H1 (cell line): ENCODE data around the gene RBM10. TPM values are rescaled to one million over a fixed set of nuclear protein-coding genes. Genes with fewer than 3 reads are reported as not detected.

Source experiments
- BACH1 ChIP-seq: IDR thresholded peaks from 2 replicates; pipeline ENCODE4 v1.6.1; 2012; ENCODE audit warnings: low read length, improper control_type of control experiment
- BRCA1 ChIP-seq: IDR thresholded peaks from 2 replicates; pipeline ENCODE4 v1.6.1; 2012; ENCODE audit warnings: low read depth, low read length, improper control_type of control experiment
- CBX5 ChIP-seq: fragments of 300-800, 300-1000 bp; sonication (generic); IDR thresholded peaks from 2 replicates; pipeline ENCODE4 v1.7.1; 2016; ENCODE audit warnings: antibody characterized with exemption, low read length, low read depth
- CHD1 ChIP-seq: IDR thresholded peaks from 2 replicates; pipeline ENCODE4 v1.6.1; 2012; ENCODE audit warnings: low read depth, low read length, improper control_type of control experiment
- KDM1A ChIP-seq: fragments of 200-600, 300-600 bp; sonication (generic); IDR thresholded peaks from 2 replicates; pipeline ENCODE4 v1.7.1; 2016; ENCODE audit warnings: mild to moderate bottlenecking, low read length, borderline replicate concordance
- KDM5A ChIP-seq: fragments of 200-600 bp; IDR thresholded peaks from 2 replicates; pipeline ENCODE4 v1.7.1; 2012; ENCODE audit warnings: mild to moderate bottlenecking, low read length, inconsistent platforms, mixed read lengths
- NANOG ChIP-seq: IDR thresholded peaks from 2 replicates; pipeline ENCODE4 v1.6.1; 2011; ENCODE audit warnings: low read length, low read depth, mild to moderate bottlenecking, inconsistent platforms; ENCODE audit not compliant: insufficient read depth, poor library complexity, severe bottlenecking
- PHF8 ChIP-seq: fragments of 200-600 bp; sonication (generic); conservative IDR thresholded peaks from 2 replicates; pipeline ENCODE4 v1.7.1; 2012; ENCODE audit warnings: low read depth, mild to moderate bottlenecking, inconsistent platforms, low read length, moderate library complexity
- POLR2AphosphoS5 ChIP-seq: IDR thresholded peaks from 2 replicates; pipeline ENCODE4 v1.6.1; 2011; ENCODE audit warnings: low read depth, low read length
- POU5F1 ChIP-seq: IDR thresholded peaks from 2 replicates; pipeline ENCODE4 v1.6.1; 2011; ENCODE audit warnings: low read depth, mild to moderate bottlenecking, low read length, moderate library complexity
- RBBP5 ChIP-seq: IDR thresholded peaks from 2 replicates; pipeline ENCODE4 v1.7.1; 2012; ENCODE audit warnings: low read depth, mild to moderate bottlenecking, inconsistent platforms, low read length, moderate library complexity, borderline replicate concordance
- RNF2 ChIP-seq: fragments of 200-900, 300-1000 bp; sonication (generic); IDR thresholded peaks from 2 replicates; pipeline ENCODE4 v1.7.1; 2016; ENCODE audit warnings: borderline replicate concordance, low read depth, mild to moderate bottlenecking, antibody characterized with exemption, low read length; ENCODE audit not compliant: poor library complexity, severe bottlenecking; ENCODE audit errors: missing control alignments
- SIN3A ChIP-seq, 2 experiments: IDR thresholded peaks in 1 of 2; conservative IDR thresholded peaks in 1 of 2; 2 replicates each; pipeline ENCODE4 v1.6.1; 2011 to 2012; ENCODE audit warnings: low read length in 2 of 2, improper control_type of control experiment in 1 of 2, low read depth in 1 of 2, mild to moderate bottlenecking in 1 of 2
- SIX5 ChIP-seq: IDR thresholded peaks from 2 replicates; pipeline ENCODE4 v1.6.1; 2011; ENCODE audit warnings: mild to moderate bottlenecking, low read depth, low read length
- SRF ChIP-seq: IDR thresholded peaks from 2 replicates; pipeline ENCODE4 v1.6.1; 2011; ENCODE audit warnings: mild to moderate bottlenecking, low read depth, low read length, moderate library complexity
- TAF1 ChIP-seq: IDR thresholded peaks from 2 replicates; pipeline ENCODE4 v1.6.1; 2011; ENCODE audit warnings: mild to moderate bottlenecking, low read depth, low read length
- TBP ChIP-seq: IDR thresholded peaks from 2 replicates; pipeline ENCODE4 v1.6.1; 2011; ENCODE audit warnings: low read depth, low read length, improper control_type of control experiment
- ZNF274 ChIP-seq: IDR thresholded peaks from 2 replicates; pipeline ENCODE4 v1.7.0; 2012; ENCODE audit warnings: low read length, borderline replicate concordance; ENCODE audit errors: extremely low read depth
- polyA plus RNA-seq, 7 experiments: library from polyadenylated mRNA; depleted of rRNA in 3 of 7; stranded (reverse) in 5 of 7; unstranded in 2 of 7; fragments of >200 nt in 5 of 7; fragments of 200-250 nt in 2 of 7; gene quantifications; 1 replicate in 5 of 7; 2 replicates in 1 of 7; 4 replicates in 1 of 7; pipeline versions ENCODE4 v1.2.1 to v1.2.3, GENCODE V29; 2011 to 2013; ENCODE audit warnings: missing spikeins in 2 of 7, mixed read lengths in 2 of 7
- total RNA-seq: library from RNA; stranded (reverse); fragmentation: NEBNext Ultra II Directional; extraction: Animal tissue kit (Norgen Biotek cat#: 25700); gene quantifications from 2 replicates; pipeline ENCODE4 v1.2.1, GENCODE V29; 2021
- TF ChIP-seq, protein P1 (sequence below): IDR thresholded peaks from 2 replicates; pipeline ENCODE4 v1.6.1; 2012; ENCODE audit warnings: inconsistent platforms
- TF ChIP-seq, protein P2 (sequence below), 3 experiments: IDR thresholded peaks; 1 replicate in 2 of 3; 2 replicates in 1 of 3; pipeline versions ENCODE4 v1.5.1 to v1.6.1; 2011; ENCODE audit warnings: low read length in 3 of 3, mild to moderate bottlenecking in 3 of 3, inconsistent platforms in 2 of 3, low read depth in 1 of 3, moderate library complexity in 1 of 3; ENCODE audit not compliant: insufficient read depth in 1 of 3; ENCODE audit errors: control extremely low read depth in 1 of 3

RBM10 gene
- total and polyA plus RNA-seq, 2 of the 8 experiments (the other 6 are each of a cell fraction or from before 2014, with no cell fraction given) = 35.7 to 64.0 TPM

DNA sequence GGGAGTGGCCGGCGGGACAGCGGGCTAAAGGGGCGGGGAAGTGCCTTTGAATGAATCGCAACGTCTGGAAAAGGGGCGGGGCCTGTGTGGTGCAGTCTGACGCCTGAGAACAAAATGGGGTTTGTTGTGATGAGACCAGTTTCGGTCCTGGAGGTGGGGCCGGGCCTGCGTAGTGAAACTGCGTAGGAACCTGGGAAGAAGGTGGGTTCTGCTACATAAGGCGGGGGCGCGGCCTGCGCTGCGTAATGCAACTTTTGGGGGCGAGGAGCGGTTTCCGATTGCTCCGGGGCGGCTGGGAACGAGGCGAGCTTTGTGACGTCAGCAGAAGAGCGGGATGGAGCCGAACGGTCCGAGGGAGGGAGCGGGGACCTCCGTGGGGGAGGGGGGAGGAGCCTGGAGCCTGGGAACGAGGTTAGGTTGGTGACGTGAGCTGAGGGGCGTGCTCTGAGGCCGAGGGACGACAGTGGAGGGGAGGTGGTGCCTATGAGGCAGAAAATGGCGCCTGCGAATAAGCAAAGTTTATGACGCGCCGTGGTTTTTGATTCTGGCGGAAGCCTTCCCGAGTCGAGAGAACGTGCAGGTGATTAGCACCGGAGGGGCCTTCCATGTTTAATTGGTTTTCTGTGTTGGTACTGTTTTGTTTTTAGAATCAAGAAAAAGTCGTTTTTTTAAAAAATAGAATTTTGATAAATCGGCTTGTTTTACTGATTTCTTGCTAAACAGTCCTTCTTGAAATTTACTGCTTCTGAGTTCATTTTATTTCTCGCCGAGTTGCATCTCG is 88.5 kb downstream of the RBM10 start (continued):
- TF ChIP-seq CHD1 (peak; percentile 85), BACH1 (no peak), KDM1A (no peak), RNF2 (no peak), RBBP5 (0 out of 2 replicates have a peak, but pooled peaks have one; percentile 52), SIX5 (no peak), PHF8 (no peak), SIN3A (conservative IDR thresholded peaks at IDR 0.05 in 1 of 2, IDR thresholded peaks at IDR 0.05 in 1 of 2; ENCODE audit: low read depth in 1 of 2, low read length in 2 of 2) (no peak), BRCA1 (no peak), TBP (peak; percentile 32), CBX5 (no peak), ZNF274 (no peak), SRF (no peak), TAF1 (peak; percentile 78), POLR2AphosphoS5 (peak; percentile 66), NANOG (no peak), POU5F1 (no peak), KDM5A (no peak)
- TF ChIP-seq, protein P1, sequence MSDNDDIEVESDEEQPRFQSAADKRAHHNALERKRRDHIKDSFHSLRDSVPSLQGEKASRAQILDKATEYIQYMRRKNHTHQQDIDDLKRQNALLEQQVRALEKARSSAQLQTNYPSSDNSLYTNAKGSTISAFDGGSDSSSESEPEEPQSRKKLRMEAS = 0 out of 2 replicates have a peak, but pooled peaks have one; percentile 32
- TF ChIP-seq, protein P2, sequence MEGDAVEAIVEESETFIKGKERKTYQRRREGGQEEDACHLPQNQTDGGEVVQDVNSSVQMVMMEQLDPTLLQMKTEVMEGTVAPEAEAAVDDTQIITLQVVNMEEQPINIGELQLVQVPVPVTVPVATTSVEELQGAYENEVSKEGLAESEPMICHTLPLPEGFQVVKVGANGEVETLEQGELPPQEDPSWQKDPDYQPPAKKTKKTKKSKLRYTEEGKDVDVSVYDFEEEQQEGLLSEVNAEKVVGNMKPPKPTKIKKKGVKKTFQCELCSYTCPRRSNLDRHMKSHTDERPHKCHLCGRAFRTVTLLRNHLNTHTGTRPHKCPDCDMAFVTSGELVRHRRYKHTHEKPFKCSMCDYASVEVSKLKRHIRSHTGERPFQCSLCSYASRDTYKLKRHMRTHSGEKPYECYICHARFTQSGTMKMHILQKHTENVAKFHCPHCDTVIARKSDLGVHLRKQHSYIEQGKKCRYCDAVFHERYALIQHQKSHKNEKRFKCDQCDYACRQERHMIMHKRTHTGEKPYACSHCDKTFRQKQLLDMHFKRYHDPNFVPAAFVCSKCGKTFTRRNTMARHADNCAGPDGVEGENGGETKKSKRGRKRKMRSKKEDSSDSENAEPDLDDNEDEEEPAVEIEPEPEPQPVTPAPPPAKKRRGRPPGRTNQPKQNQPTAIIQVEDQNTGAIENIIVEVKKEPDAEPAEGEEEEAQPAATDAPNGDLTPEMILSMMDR (IDR thresholded peaks at IDR 0.05; ENCODE audit: control extremely low read depth in 1 of 3, insufficient read depth in 1 of 3, low read depth in 1 of 3, low read length in 3 of 3) = no peak
